H1 (cell line): Measurements from ENCODE around the gene PIGU. TPM values are rescaled to one million over a fixed set of nuclear protein-coding genes. Genes with fewer than 3 reads are reported as not detected.

Experiments used
- CTCF ChIA-PET: fragments of 300-600 bp; sonication (Branson Sonifier 250); formaldehyde crosslinking; loops from one replicate; lab custom pipeline; 2021; ENCODE audit not compliant: partially characterized antibody; lab: Charles Lee
- POLR2A ChIA-PET: fragments of 300-600 bp; sonication (Branson Sonifier 250); formaldehyde crosslinking; loops from one replicate; lab custom pipeline; 2021; ENCODE audit warnings: inconsistent platforms; ENCODE audit not compliant: partially characterized antibody; lab: Charles Lee
- DNase-seq, 2 experiments: peaks; one replicate each; pipeline versions ENCODE4 v3.0.0 to v3.0.0-alpha.2; 2010 to 2022; ENCODE audit warnings: low spot score in 2 of 2, low read depth in 1 of 2, mixed read lengths in 1 of 2
- FAIRE-seq: peaks from 2 replicates; lab custom pipeline; 2011; peaks lifted over from hg19 to GRCh38; lab: Jason Lieb, UNC
- H2AFZ ChIP-seq: 2 replicates; pipeline ENCODE4 v1.8.1; 2012; ENCODE audit warnings: low read length, inconsistent platforms
- H2AK5ac ChIP-seq: 2 replicates; pipeline ENCODE4 v1.6.1; 2013; ENCODE audit warnings: low read depth, low read length
- H2BK120ac ChIP-seq: replicated peaks from 2 replicates; pipeline ENCODE3; 2013; ENCODE audit warnings: low read depth, low read length, inconsistent platforms
- H2BK12ac ChIP-seq: 2 replicates; pipeline ENCODE4 v1.6.1; 2013; ENCODE audit warnings: low read depth, low read length
- H2BK15ac ChIP-seq: 2 replicates; pipeline ENCODE4 v1.6.1; 2013; ENCODE audit warnings: low read length
- H2BK20ac ChIP-seq: 2 replicates; pipeline ENCODE4 v1.6.1; 2013; ENCODE audit warnings: low read length
- H2BK5ac ChIP-seq: 2 replicates; pipeline ENCODE4 v1.6.1; 2013; ENCODE audit warnings: low read depth, low read length
- H3K14ac ChIP-seq: 2 replicates; pipeline ENCODE4 v1.6.1; 2013; ENCODE audit warnings: inconsistent platforms; ENCODE audit not compliant: insufficient read length
- H3K18ac ChIP-seq: 2 replicates; pipeline ENCODE4 v1.6.1; 2013; ENCODE audit warnings: low read length; ENCODE audit errors: extremely low read depth
- H3K23ac ChIP-seq: 2 replicates; pipeline ENCODE4 v1.6.1; 2013; ENCODE audit warnings: inconsistent platforms; ENCODE audit not compliant: insufficient read length
- H3K23me2 ChIP-seq: 2 replicates; pipeline ENCODE4 v1.6.1; 2013; ENCODE audit warnings: low read depth, low read length
- H3K27ac ChIP-seq: 2 replicates; pipeline ENCODE4 v1.6.1; 2011; ENCODE audit warnings: low read depth, low read length, inconsistent platforms
- H3K27me3 ChIP-seq, 4 experiments: replicated peaks in 1 of 4; 1 replicate in 1 of 4; 2 replicates in 3 of 4; pipeline versions ENCODE4 v1.6.1 to v1.8.1; 2011 to 2013; ENCODE audit warnings: low read length in 3 of 4, mild to moderate bottlenecking in 3 of 4, inconsistent platforms in 2 of 4, mixed read lengths in 2 of 4, moderate library complexity in 1 of 4; ENCODE audit not compliant: control insufficient read depth in 3 of 4, insufficient read depth in 3 of 4; ENCODE audit errors: extremely low read depth in 1 of 4
- H3K36me3 ChIP-seq, 4 experiments: 2 replicates each; pipeline versions ENCODE4 v1.6.1 to v1.8.1; 2011 to 2013; ENCODE audit warnings: mild to moderate bottlenecking in 4 of 4, low read length in 3 of 4, moderate library complexity in 2 of 4, control low read depth in 1 of 4, inconsistent platforms in 1 of 4; ENCODE audit not compliant: insufficient read depth in 4 of 4, control insufficient read depth in 2 of 4
- H3K4ac ChIP-seq: replicated peaks from 2 replicates; pipeline ENCODE3; 2013; ENCODE audit warnings: low read length, low read depth, mixed read lengths, inconsistent platforms; ENCODE audit not compliant: insufficient read length
- H3K4me1 ChIP-seq, 4 experiments: replicated peaks in 1 of 4; 1 replicate in 1 of 4; 2 replicates in 3 of 4; pipeline versions ENCODE4 v1.6.1 to v1.8.1; 2011 to 2013; ENCODE audit warnings: low read length in 3 of 4, inconsistent platforms in 2 of 4, mixed read lengths in 1 of 4; ENCODE audit not compliant: insufficient read depth in 4 of 4, control insufficient read depth in 3 of 4
- H3K4me2 ChIP-seq, 2 experiments: 2 replicates each; pipeline versions ENCODE4 v1.6.1 to v1.8.1; 2011 to 2013; ENCODE audit warnings: low read depth in 2 of 2, low read length in 2 of 2, control low read depth in 1 of 2, inconsistent platforms in 1 of 2, mild to moderate bottlenecking in 1 of 2; ENCODE audit not compliant: insufficient read depth in 1 of 2
- H3K4me3 ChIP-seq, 4 experiments: fragments of 200-600, 300-600 bp in 1 of 4; sonication (generic), shearing (Covaris generic), sonication (Bioruptor Twin) in 1 of 4; 2 replicates each; pipeline versions ENCODE4 v1.5.1 to v1.8.1; 2011 to 2016; ENCODE audit warnings: low read length in 4 of 4, low read depth in 3 of 4, control low read depth in 2 of 4, inconsistent platforms in 2 of 4, mild to moderate bottlenecking in 2 of 4, mixed read lengths in 1 of 4, moderate library complexity in 1 of 4; ENCODE audit not compliant: insufficient read depth in 2 of 4; ENCODE audit errors: extremely low read depth in 1 of 4
- H3K56ac ChIP-seq: replicated peaks from 2 replicates; pipeline ENCODE3; 2013; ENCODE audit warnings: low read depth, mild to moderate bottlenecking, mixed read lengths, low read length, inconsistent platforms; ENCODE audit not compliant: insufficient read length
- H3K79me1 ChIP-seq: 2 replicates; pipeline ENCODE4 v1.6.1; 2013; ENCODE audit warnings: low read depth, low read length, control low read depth
- H3K79me2 ChIP-seq, 2 experiments: 2 replicates each; pipeline versions ENCODE4 v1.6.1 to v1.8.1; 2012 to 2013; ENCODE audit warnings: low read length in 2 of 2, mild to moderate bottlenecking in 2 of 2, inconsistent platforms in 1 of 2; ENCODE audit not compliant: insufficient read depth in 2 of 2, control insufficient read depth in 1 of 2
- H3K9ac ChIP-seq, 4 experiments: replicated peaks in 1 of 4; 1 replicate in 1 of 4; 2 replicates in 3 of 4; pipeline versions ENCODE4 v1.6.1 to v1.8.1; 2011 to 2013; ENCODE audit warnings: low read depth in 3 of 4, low read length in 3 of 4, control low read depth in 2 of 4, mild to moderate bottlenecking in 2 of 4, moderate library complexity in 2 of 4, inconsistent platforms in 1 of 4; ENCODE audit errors: extremely low read depth in 1 of 4
- H3K9me3 ChIP-seq, 2 experiments: 2 replicates each; pipeline versions ENCODE4 v1.6.1 to v1.8.1; 2012 to 2013; ENCODE audit warnings: mild to moderate bottlenecking in 2 of 2, moderate library complexity in 2 of 2, control low read depth in 1 of 2, inconsistent platforms in 1 of 2, low read depth in 1 of 2, low read length in 1 of 2, mixed read lengths in 1 of 2; ENCODE audit not compliant: insufficient read depth in 2 of 2
- H4K20me1 ChIP-seq, 2 experiments: replicated peaks in 1 of 2; 2 replicates each; pipeline versions ENCODE3 to v1.8.1; 2011 to 2013; ENCODE audit warnings: inconsistent platforms in 2 of 2, low read length in 2 of 2, mild to moderate bottlenecking in 1 of 2; ENCODE audit not compliant: insufficient read depth in 2 of 2, control insufficient read depth in 1 of 2
- H4K5ac ChIP-seq: 2 replicates; pipeline ENCODE4 v1.6.1; 2013; ENCODE audit warnings: low read length, low read depth, mixed read lengths, inconsistent platforms; ENCODE audit not compliant: insufficient read length
- H4K8ac ChIP-seq: 2 replicates; pipeline ENCODE4 v1.8.0; 2013; ENCODE audit warnings: mild to moderate bottlenecking, moderate library complexity, low read length, inconsistent platforms; ENCODE audit not compliant: insufficient read depth; ENCODE audit errors: extremely low read depth
- H4K91ac ChIP-seq: replicated peaks from 2 replicates; pipeline ENCODE3; 2013; ENCODE audit warnings: low read length, mixed read lengths, inconsistent platforms; ENCODE audit not compliant: insufficient read length
- BACH1 ChIP-seq: IDR thresholded peaks from 2 replicates; pipeline ENCODE4 v1.6.1; 2012; ENCODE audit warnings: low read length, improper control_type of control experiment
- NANOG ChIP-seq: IDR thresholded peaks from 2 replicates; pipeline ENCODE4 v1.6.1; 2011; ENCODE audit warnings: low read length, low read depth, mild to moderate bottlenecking, inconsistent platforms; ENCODE audit not compliant: insufficient read depth, poor library complexity, severe bottlenecking
- SIRT6 ChIP-seq: IDR thresholded peaks from one replicate; pipeline ENCODE4 v1.7.1; 2012; ENCODE audit warnings: low read length, inconsistent platforms
- ZNF274 ChIP-seq: IDR thresholded peaks from 2 replicates; pipeline ENCODE4 v1.7.0; 2012; ENCODE audit warnings: low read length, borderline replicate concordance; ENCODE audit errors: extremely low read depth
- WGBS, 2 experiments: shearing (Covaris generic) in 1 of 2; methylation state at CpG; one replicate each; pipeline versions ENCODE4 v1.1.6 to v1.1.7; 2013 to 2015; ENCODE audit warnings: low lambda C conversion rate in 2 of 2, mixed read lengths in 2 of 2, inconsistent platforms in 1 of 2, low coverage in 1 of 2, missing lambda C conversion rate in 1 of 2; ENCODE audit not compliant: insufficient replicate concordance in 2 of 2, insufficient coverage in 1 of 2, insufficient read length in 1 of 2; ENCODE audit errors: extremely low coverage in 1 of 2, missing lambda C conversion rate in 1 of 2; 5-methylcytosine and 5-hydroxymethylcytosine counted together
- polyA plus RNA-seq, 7 experiments: library from polyadenylated mRNA; depleted of rRNA in 3 of 7; stranded (reverse) in 5 of 7; unstranded in 2 of 7; fragments of >200 nt in 5 of 7; fragments of 200-250 nt in 2 of 7; gene quantifications; 1 replicate in 5 of 7; 2 replicates in 1 of 7; 4 replicates in 1 of 7; pipeline versions ENCODE4 v1.2.1 to v1.2.3, GENCODE V29; 2011 to 2013; ENCODE audit warnings: missing spikeins in 2 of 7, mixed read lengths in 2 of 7
- total RNA-seq: library from RNA; stranded (reverse); fragmentation: NEBNext Ultra II Directional; extraction: Animal tissue kit (Norgen Biotek cat#: 25700); gene quantifications from 2 replicates; pipeline ENCODE4 v1.2.1, GENCODE V29; 2021

The PIGU gene
- total and polyA plus RNA-seq, 2 of the 8 experiments (the other 6 are each of a cell fraction or from before 2014, with no cell fraction given), result 28.3 to 117 TPM

DNA sequence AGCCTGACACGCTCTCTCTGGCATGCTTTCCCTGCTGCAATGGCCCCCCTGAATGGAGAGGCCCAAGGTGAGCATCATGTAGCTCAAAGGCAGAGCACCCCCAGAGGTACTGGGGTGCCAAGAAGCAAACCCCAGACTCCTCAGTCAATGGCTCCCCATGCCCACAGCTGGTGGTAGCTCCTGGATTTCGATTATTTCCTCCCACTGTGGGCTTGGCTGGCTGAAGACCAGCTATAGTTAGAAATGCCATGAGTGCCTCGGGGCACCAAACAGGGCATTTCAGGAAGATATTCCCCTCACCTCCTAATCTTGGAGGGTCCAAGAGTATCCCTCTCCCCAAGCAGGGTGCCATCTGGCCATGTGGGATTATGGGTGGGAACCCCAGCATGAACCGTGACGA is 101.6 kb downstream of the PIGU start:
- Histone ChIP-seq H3K27me3 (no peaks in the 10 kb centered on the region), H4K8ac (no peak overlapping the region), H4K5ac (no peak overlapping the region), H3K9ac (no peak overlapping the region), H2AFZ (no peak overlapping the region), H2AK5ac (no peak overlapping the region), H2BK5ac (no peak overlapping the region), H3K79me1 (no peaks in the 10 kb centered on the region), H3K18ac (no peak overlapping the region), H3K14ac (no peak overlapping the region), H3K9me3 (no peaks in the 10 kb centered on the region), H3K4ac (no peak overlapping the region), H3K23ac (no peak overlapping the region), H3K4me2 (no peak overlapping the region), H3K56ac (no peak overlapping the region), H3K4me3 (no peak overlapping the region), H2BK20ac (no peak overlapping the region), H3K27ac (no peak overlapping the region), H4K91ac (no peak overlapping the region), H3K4me1 (no peaks in the 10 kb centered on the region), H2BK12ac (no peak overlapping the region), H2BK15ac (no peak overlapping the region), H4K20me1 (no peaks in the 10 kb centered on the region), H3K79me2 (no peaks in the 10 kb centered on the region), H3K36me3 (peaks cover 0 to 3% (median 0%) of the 10 kb centered on the region in 4 experiments; a peak in 1 of 8 replicates), H3K23me2 (no peaks in the 10 kb centered on the region), H2BK120ac (no peak overlapping the region)
- WGBS, 2 experiments, result 91% methylated on average over 5 of the region's 5 CpGs; no CpG with 5 or more reads in 1 of the 2 experiments
- no peak for DNase-seq
- TF ChIP-seq BACH1 (no peak), SIRT6 (no peak), ZNF274 (no peak), NANOG (no peak)
- POLR2A ChIA-PET, result no interaction called here
- CTCF ChIA-PET, result interaction anchor here (0.7 to 1.6 kb wide), 2 partner anchors 13 to 16 kb away, joined by 3 to 5 read pairs; no protein-coding TSS in a partner anchor
- no peak for FAIRE-seq
